WTC11 (cell line): ENCODE results near the gene ERC2. TPM values are rescaled to one million over a fixed set of nuclear protein-coding genes. Genes with fewer than 3 reads are reported as not detected.

Experiments
- ATAC-seq: fragments of 200-7000 bp; cut with Tn5 transposase; 2 replicates; pipeline ENCODE4 v1.10.0; 2021; ENCODE audit warnings: mild to moderate bottlenecking, moderate library complexity
- CTCF ChIA-PET: fragments of 300-600 bp; sonication (Branson Sonifier 250); formaldehyde crosslinking; loops from one replicate; lab custom pipeline; 2021; ENCODE audit warnings: antibody characterized with exemption; lab: Charles Lee
- POLR2A ChIA-PET: fragments of 350-600 bp; sonication (Branson Sonifier 250); formaldehyde crosslinking; loops from one replicate; lab custom pipeline; 2021; ENCODE audit warnings: antibody characterized with exemption; lab: Charles Lee
- DNase-seq: peaks from one replicate; pipeline ENCODE4 v3.0.0; 2021; ENCODE audit warnings: low spot score
- H3K27ac Mint-ChIP-seq: 2 replicates; pipeline ENCODE4 v1.8.0; 2021; ENCODE audit warnings: mixed read lengths
- H3K27me3 Mint-ChIP-seq: 2 replicates; pipeline ENCODE4 v1.8.0; 2021; ENCODE audit warnings: low read depth, mild to moderate bottlenecking, moderate library complexity, mixed read lengths
- H3K36me3 Mint-ChIP-seq: 2 replicates; pipeline ENCODE4 v1.8.0; 2021; ENCODE audit warnings: mixed read lengths
- H3K4me1 Mint-ChIP-seq: 2 replicates; pipeline ENCODE4 v1.8.0; 2022; ENCODE audit warnings: mixed read lengths
- H3K4me3 Mint-ChIP-seq: 2 replicates; pipeline ENCODE4 v1.8.0; 2021; ENCODE audit warnings: mild to moderate bottlenecking, moderate library complexity, mixed read lengths
- H3K9me3 Mint-ChIP-seq: 2 replicates; pipeline ENCODE4 v1.8.0; 2021; ENCODE audit warnings: mixed read lengths
- E2F4 ChIP-seq: sonication (generic); formaldehyde crosslinking; IDR thresholded peaks from 2 replicates; pipeline ENCODE4 v1.8.1; 2022; ENCODE audit warnings: low read depth, mild to moderate bottlenecking, moderate library complexity, missing genetic modification reagents, borderline replicate concordance
- FOXP4 ChIP-seq: sonication (generic); formaldehyde crosslinking; IDR thresholded peaks from 2 replicates; pipeline ENCODE4 v1.8.0; 2022; ENCODE audit warnings: mild to moderate bottlenecking, missing genetic modification reagents
- MLX ChIP-seq: sonication (generic); formaldehyde crosslinking; IDR thresholded peaks from 2 replicates; pipeline ENCODE4 v1.8.1; 2023; ENCODE audit warnings: mild to moderate bottlenecking, missing genetic modification reagents, moderate library complexity
- MXD4 ChIP-seq: fragments of 250-450 bp; sonication (Bioruptor Pico); IDR thresholded peaks from 2 replicates; pipeline ENCODE4 v1.8.0; 2021; ENCODE audit warnings: mild to moderate bottlenecking, moderate library complexity, borderline replicate concordance
- NFE2L1 ChIP-seq: sonication (generic); formaldehyde crosslinking; IDR thresholded peaks from 2 replicates; pipeline ENCODE4 v1.8.1; 2023; ENCODE audit warnings: missing genetic modification reagents
- PREB ChIP-seq: sonication (generic); formaldehyde crosslinking; IDR thresholded peaks from 2 replicates; pipeline ENCODE4 v1.8.1; 2022; ENCODE audit warnings: mild to moderate bottlenecking, missing genetic modification reagents, moderate library complexity, borderline replicate concordance
- STAT6 ChIP-seq: sonication (generic); formaldehyde crosslinking; conservative IDR thresholded peaks from 2 replicates; pipeline ENCODE4 v1.8.1; 2023; ENCODE audit warnings: mild to moderate bottlenecking, low read depth, missing genetic modification reagents, moderate library complexity
- TCF7 ChIP-seq: sonication (generic); formaldehyde crosslinking; IDR thresholded peaks from 2 replicates; pipeline ENCODE4 v1.8.0; 2022; ENCODE audit warnings: mild to moderate bottlenecking, low read depth, missing genetic modification reagents, moderate library complexity
- TEAD4 ChIP-seq: sonication (generic); formaldehyde crosslinking; IDR thresholded peaks from 2 replicates; pipeline ENCODE4 v1.8.0; 2022; ENCODE audit warnings: mild to moderate bottlenecking, missing genetic modification reagents
- TP53 ChIP-seq: sonication (generic); formaldehyde crosslinking; IDR thresholded peaks from 2 replicates; pipeline ENCODE4 v1.8.1; 2023; ENCODE audit warnings: mild to moderate bottlenecking, missing genetic modification reagents
- USF2 ChIP-seq: sonication (generic); formaldehyde crosslinking; IDR thresholded peaks from 2 replicates; pipeline ENCODE4 v1.8.1; 2023; ENCODE audit warnings: mild to moderate bottlenecking, missing genetic modification reagents, moderate library complexity
- ZBTB43 ChIP-seq: sonication (generic); formaldehyde crosslinking; IDR thresholded peaks from 2 replicates; pipeline ENCODE4 v1.8.1; 2023; ENCODE audit warnings: mild to moderate bottlenecking, missing genetic modification reagents
- ZNF219 ChIP-seq: sonication (generic); formaldehyde crosslinking; IDR thresholded peaks from 2 replicates; pipeline ENCODE4 v1.8.0; 2023; ENCODE audit warnings: missing genetic modification reagents, mild to moderate bottlenecking, borderline replicate concordance
- ZNF232 ChIP-seq: sonication (generic); formaldehyde crosslinking; IDR thresholded peaks from 2 replicates; pipeline ENCODE4 v1.8.0; 2022; ENCODE audit warnings: mild to moderate bottlenecking, missing genetic modification reagents
- ZNF416 ChIP-seq: fragments of 250-450 bp; sonication (Bioruptor Pico); IDR thresholded peaks from 2 replicates; pipeline ENCODE4 v1.9.0; 2021; ENCODE audit warnings: mild to moderate bottlenecking, inconsistent platforms
- total RNA-seq: library from RNA; stranded (reverse); gene quantifications from 3 replicates; pipeline ENCODE4 v1.2.3, GENCODE V29; 2021

ERC2 gene
- total RNA-seq, 1 experiment from 2014 or later: 23.5 TPM

GRCh38 chr3:55621026-55621422 lies 847.2 kb downstream of the ERC2 start:
- H3K4me3 Mint-ChIP-seq: no peak overlapping the region
- no peaks in the 10 kb centered on the region for H3K36me3 Mint-ChIP-seq
- no peak for TF ChIP-seq ZNF219 (CRISPR knock-in tag)
- TF ChIP-seq FOXP4 (CRISPR knock-in tag): no peak
- no peak for TF ChIP-seq TP53 (CRISPR knock-in tag)
- TF ChIP-seq ZNF232 (CRISPR knock-in tag): no peak
- no peak for TF ChIP-seq MXD4 (CRISPR knock-in tag)
- TF ChIP-seq STAT6 (CRISPR knock-in tag): no peak
- TF ChIP-seq PREB (CRISPR knock-in tag): no peak
- TF ChIP-seq, all 79 proteins: peak for 0
- ATAC-seq: no peak
- 0 out of 2 replicates have a peak, but pooled peaks cover 6% of the 10 kb centered on the region for H3K9me3 Mint-ChIP-seq
- ChIA-PET POLR2A (no interaction called here), CTCF (interaction anchor here (1.1 to 1.3 kb wide), 2 partner anchors 11 to 28 kb away, joined by 4 read pairs; no protein-coding TSS in a partner anchor)
- H3K4me1 Mint-ChIP-seq: peaks cover 48% of the 10 kb centered on the region
- DNase-seq: no peak
- 0 out of 2 replicates have a peak, but pooled peaks cover 4% of the 10 kb centered on the region for H3K27me3 Mint-ChIP-seq
- H3K27ac Mint-ChIP-seq: no peak overlapping the region

GRCh38 chr3:55620351-55621025 lies 847.8 kb downstream of the ERC2 start:
- H3K27ac Mint-ChIP-seq: peak overlapping the region; percentile 29; the same call in 1 of the 2 replicates
- peaks cover 53% of the 10 kb centered on the region for H3K4me1 Mint-ChIP-seq

GRCh38 chr3:55619046-55619808 lies 849.0 kb downstream of the ERC2 start:
- ChIA-PET POLR2A (no interaction called here), CTCF (no interaction called here)
- Mint-ChIP-seq H3K27me3 (0 out of 2 replicates have a peak, but pooled peaks cover 4% of the 10 kb centered on the region), H3K36me3 (no peaks in the 10 kb centered on the region), H3K9me3 (0 out of 2 replicates have a peak, but pooled peaks cover 6% of the 10 kb centered on the region), H3K4me3 (no peak overlapping the region), H3K4me1 (peaks cover 66% of the 10 kb centered on the region), H3K27ac (no peak overlapping the region)
- TF ChIP-seq ZBTB43 (CRISPR knock-in tag) (no peak), USF2 (CRISPR knock-in tag) (no peak), E2F4 (CRISPR knock-in tag) (no peak)
- DNase-seq (no peak), ATAC-seq (no peak)

More at GRCh38 chr3:55620351-55621025, 847.8 kb downstream of the ERC2 start:
- ChIA-PET POLR2A (no interaction called here), CTCF (interaction anchor here (1.1 to 1.3 kb wide), 2 partner anchors 11 to 28 kb away, joined by 4 read pairs; no protein-coding TSS in a partner anchor)
- TF ChIP-seq TCF7 (CRISPR knock-in tag) (no peak), ZNF416 (CRISPR knock-in tag) (no peak), MLX (no peak), NFE2L1 (CRISPR knock-in tag) (peak; percentile 87), TEAD4 (no peak)
- H3K4me3 Mint-ChIP-seq: no peak overlapping the region
- ATAC-seq: no peak
- no peaks in the 10 kb centered on the region for H3K36me3 Mint-ChIP-seq
- H3K9me3 Mint-ChIP-seq: 0 out of 2 replicates have a peak, but pooled peaks cover 6% of the 10 kb centered on the region
- 0 out of 2 replicates have a peak, but pooled peaks cover 4% of the 10 kb centered on the region for H3K27me3 Mint-ChIP-seq
- DNase-seq: no peak
